Lower lobe of right lung (tissue), 2 donors: ENCODE results near the gene ARMC5. TPM values are rescaled to one million over a fixed set of nuclear protein-coding genes. Genes with fewer than 3 reads are reported as not detected.
A peak's percentile ranks its signal among the peaks of the same experiment; 100 is the strongest.
"Not testable (repeated sequence)": the region's sequence is repeated elsewhere in the genome, so short reads cannot be mapped to it uniquely, and the experiment has no call there.

Experiments
- ATAC-seq, 2 donors: fragments of 200-7000 bp; cut with Tn5 transposase; one replicate each; pipeline ENCODE4 v1.9.1; 2020 to 2022; ENCODE audit warnings: mild to moderate bottlenecking in 2 of 2, moderate library complexity in 2 of 2
- DNase-seq: peaks from one replicate; pipeline ENCODE4 v3.0.0-alpha.2; 2020
- H3K27ac ChIP-seq: fragments of 200-600 bp; one replicate; pipeline ENCODE4 v1.8.0; 2022
- H3K27me3 ChIP-seq: fragments of 200-600 bp; one replicate; pipeline ENCODE4 v1.8.0; 2022; ENCODE audit warnings: low read depth
- H3K36me3 ChIP-seq: fragments of 200-600 bp; one replicate; pipeline ENCODE4 v1.8.0; 2022; ENCODE audit warnings: mild to moderate bottlenecking
- H3K4me1 ChIP-seq: fragments of 200-600 bp; one replicate; pipeline ENCODE4 v1.8.0; 2022
- H3K4me3 ChIP-seq: fragments of 200-600 bp; one replicate; pipeline ENCODE4 v1.8.0; 2022; ENCODE audit warnings: mild to moderate bottlenecking
- H3K9me3 ChIP-seq: fragments of 200-600 bp; one replicate; pipeline ENCODE4 v1.8.0; 2022
- intact Hi-C: fragments of 100-400 bp; cut with DNase I; formaldehyde crosslinking; loops from one replicate; pipeline ENCODE4 v1.11.0; 2022
- total RNA-seq: library from RNA; stranded (reverse); fragmentation: NEBNext Ultra II Directional; extraction: Animal tissue kit (Norgen Biotek cat#: 25700); gene quantifications from one replicate; pipeline ENCODE4 v1.2.1, GENCODE V29; 2021
- TF ChIP-seq, protein P1 (sequence below): fragments of 200-600 bp; IDR thresholded peaks from one replicate; pipeline ENCODE4 v1.8.0; 2022; ENCODE audit warnings: antibody characterized with exemption, mild to moderate bottlenecking
- donor health status: DM: no; HTN: yes; CAD: no; lungs with severe emphysema.

The ARMC5 gene
- total RNA-seq, 1 donor from 2014 or later, result 9.6 TPM

DNA sequence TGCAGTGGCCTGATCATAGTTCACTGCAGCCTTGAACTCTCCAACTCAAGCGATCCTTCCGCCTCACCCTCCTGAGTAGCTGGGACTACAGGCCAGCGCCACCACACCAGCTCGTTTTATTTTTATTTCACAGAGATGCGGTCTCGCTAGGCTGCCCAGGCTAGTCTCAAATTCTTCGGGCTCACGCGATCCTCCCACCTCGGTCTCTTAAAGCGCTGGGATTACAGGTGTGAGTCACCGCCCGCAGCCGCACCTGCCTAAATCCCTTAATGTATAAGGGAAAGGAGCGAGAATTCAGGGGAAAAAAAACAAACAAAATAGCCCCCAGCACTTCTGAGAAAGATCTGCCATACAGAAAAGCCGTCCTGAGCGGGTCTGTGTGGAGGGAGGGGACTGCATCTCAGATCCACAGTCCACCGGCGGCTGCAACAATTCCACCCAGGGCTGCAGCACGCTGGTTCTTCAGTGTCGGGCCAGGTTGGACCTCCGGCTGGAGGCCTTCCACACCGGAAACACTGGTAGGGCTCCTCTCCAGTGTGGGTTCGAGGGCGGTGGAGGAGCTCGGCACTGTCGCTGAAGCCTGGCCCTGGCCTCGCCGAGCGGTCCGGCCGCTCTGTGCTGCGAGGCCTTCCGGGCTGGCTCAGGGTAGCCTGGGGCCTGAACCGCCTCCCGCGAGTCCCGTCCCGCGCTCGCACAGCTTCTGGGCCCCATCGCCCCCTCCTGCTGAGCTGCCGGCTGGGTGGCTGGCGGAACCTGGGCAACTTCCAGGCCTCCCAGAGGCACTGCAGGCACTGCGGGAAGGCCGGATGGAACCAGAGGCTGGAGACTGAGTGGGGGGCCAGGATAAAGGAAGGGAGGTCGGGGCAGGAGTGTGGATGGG is 23.7 kb upstream of the ARMC5 start:
- peak in 1 of 2 donors; percentile 36 for ATAC-seq
- TF ChIP-seq, protein P1, sequence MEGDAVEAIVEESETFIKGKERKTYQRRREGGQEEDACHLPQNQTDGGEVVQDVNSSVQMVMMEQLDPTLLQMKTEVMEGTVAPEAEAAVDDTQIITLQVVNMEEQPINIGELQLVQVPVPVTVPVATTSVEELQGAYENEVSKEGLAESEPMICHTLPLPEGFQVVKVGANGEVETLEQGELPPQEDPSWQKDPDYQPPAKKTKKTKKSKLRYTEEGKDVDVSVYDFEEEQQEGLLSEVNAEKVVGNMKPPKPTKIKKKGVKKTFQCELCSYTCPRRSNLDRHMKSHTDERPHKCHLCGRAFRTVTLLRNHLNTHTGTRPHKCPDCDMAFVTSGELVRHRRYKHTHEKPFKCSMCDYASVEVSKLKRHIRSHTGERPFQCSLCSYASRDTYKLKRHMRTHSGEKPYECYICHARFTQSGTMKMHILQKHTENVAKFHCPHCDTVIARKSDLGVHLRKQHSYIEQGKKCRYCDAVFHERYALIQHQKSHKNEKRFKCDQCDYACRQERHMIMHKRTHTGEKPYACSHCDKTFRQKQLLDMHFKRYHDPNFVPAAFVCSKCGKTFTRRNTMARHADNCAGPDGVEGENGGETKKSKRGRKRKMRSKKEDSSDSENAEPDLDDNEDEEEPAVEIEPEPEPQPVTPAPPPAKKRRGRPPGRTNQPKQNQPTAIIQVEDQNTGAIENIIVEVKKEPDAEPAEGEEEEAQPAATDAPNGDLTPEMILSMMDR, result no peak
- H3K36me3 ChIP-seq, result no peaks in the 10 kb centered on the region

GRCh38 chr16:31436221-31437045 is 22.9 kb upstream of the ARMC5 start:
- H3K36me3 ChIP-seq, result no peaks in the 10 kb centered on the region
- H3K27me3 ChIP-seq, result no peaks in the 10 kb centered on the region
- intact Hi-C loops, result no loop called here
- no peak overlapping the region for H3K27ac ChIP-seq
- TF ChIP-seq, protein P1, result no peak
- H3K9me3 ChIP-seq, result no peaks in the 10 kb centered on the region
- H3K4me3 ChIP-seq, result no peak overlapping the region
- no peak for DNase-seq
- H3K4me1 ChIP-seq, result no peaks in the 10 kb centered on the region
- peak in 1 of 2 donors; percentile 25 for ATAC-seq

More for the DNA sequence above, 23.7 kb upstream of the ARMC5 start:
- intact Hi-C loops, result no loop called here
- DNase-seq, result no peak
- Histone ChIP-seq H3K9me3 (no peaks in the 10 kb centered on the region), H3K4me3 (no peak overlapping the region), H3K27me3 (no peaks in the 10 kb centered on the region), H3K27ac (no peak overlapping the region), H3K4me1 (no peaks in the 10 kb centered on the region)

DNA sequence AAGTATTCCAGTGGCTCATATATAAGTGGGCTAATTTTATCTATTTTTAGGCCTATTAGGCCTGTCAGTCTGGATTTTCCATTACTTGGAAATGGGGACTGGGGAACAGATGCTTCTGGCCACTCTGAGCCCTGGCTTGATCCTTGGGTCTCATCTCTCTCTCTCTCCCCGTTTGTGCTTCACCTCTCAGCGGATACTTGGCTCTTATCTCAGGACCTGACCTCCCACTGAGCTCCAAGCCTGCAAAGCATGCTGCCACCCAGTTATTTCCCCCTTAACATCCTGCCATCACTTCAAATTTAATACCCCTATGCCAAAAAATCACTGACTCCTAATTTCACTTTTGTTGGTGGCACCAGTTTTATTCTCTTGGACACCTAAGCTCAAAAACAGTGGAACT is 20.9 kb upstream of the ARMC5 start:
- ATAC-seq, result no peak
- no peak for DNase-seq
- Histone ChIP-seq H3K27me3 (no peaks in the 10 kb centered on the region), H3K4me3 (no peak overlapping the region), H3K4me1 (peaks cover 9% of the 10 kb centered on the region), H3K27ac (no peak overlapping the region), H3K9me3 (no peaks in the 10 kb centered on the region), H3K36me3 (no peaks in the 10 kb centered on the region)
- TF ChIP-seq, protein P1, result no peak
- intact Hi-C loops, result no loop called here

DNA sequence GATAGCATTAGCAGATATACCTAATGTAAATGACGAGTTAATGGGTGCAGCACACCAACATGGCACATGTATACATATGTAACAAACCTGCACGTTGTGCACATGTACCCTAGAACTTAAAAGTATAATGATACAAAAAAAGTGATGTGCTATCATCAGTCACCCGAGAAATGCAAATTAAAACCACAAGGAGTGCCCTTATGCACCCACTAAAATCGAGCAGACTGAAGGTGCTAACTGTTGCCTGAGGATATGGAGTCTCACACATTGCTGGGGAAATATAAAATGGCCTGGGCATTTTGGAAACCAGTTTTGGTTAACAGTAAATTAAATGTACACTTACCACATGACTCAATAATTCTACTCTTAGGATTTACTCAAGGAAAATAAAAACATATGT is 20.3 kb upstream of the ARMC5 start:
- H3K4me1 ChIP-seq, H3K27ac ChIP-seq, H3K27me3 ChIP-seq, H3K36me3 ChIP-seq, H3K9me3 ChIP-seq, ATAC-seq, DNase-seq, H3K4me3 ChIP-seq, intact Hi-C loops: not testable (repeated sequence)

- TF ChIP-seq, protein P1, result no peak
- H3K27me3 ChIP-seq, result no peaks in the 10 kb centered on the region
- ATAC-seq (no peak), DNase-seq (no peak)
- no peak overlapping the region for H3K4me3 ChIP-seq
- H3K9me3 ChIP-seq, result no peaks in the 10 kb centered on the region
- H3K27ac ChIP-seq, result no peak overlapping the region
- peaks cover 9% of the 10 kb centered on the region for H3K4me1 ChIP-seq
- no peaks in the 10 kb centered on the region for H3K36me3 ChIP-seq
- intact Hi-C loops, result no loop called here
Measured at GRCh38 chr16:31439519-31439918, 19.8 kb upstream of the ARMC5 start.
